Endothelial cell of umbilical vein (primary cell): ENCODE data around the gene PRKG1. TPM values are rescaled to one million over a fixed set of nuclear protein-coding genes. Genes with fewer than 3 reads are reported as not detected.

ENCODE experiments used
- BruUV-seq: library from RNA; stranded (reverse); fragments of 400-500 nt; replicated peaks from 2 replicates; lab custom pipeline; 2021; lab: Mats Ljungman, UMichigan
- CTCF ChIA-PET: fragments of 300-600, 350-600 bp; sonication (Branson Sonifier 250); formaldehyde crosslinking; loops from one replicate; lab custom pipeline; 2021; ENCODE audit warnings: antibody characterized with exemption, inconsistent platforms; lab: Charles Lee
- POLR2A ChIA-PET: fragments of 300-600, 350-600 bp; sonication (Branson Sonifier 250); formaldehyde crosslinking; loops from one replicate; lab custom pipeline; 2021; ENCODE audit warnings: antibody characterized with exemption, inconsistent platforms; lab: Charles Lee
- DNase-seq: peaks from one replicate; pipeline ENCODE4 v3.0.0-alpha.2; 2011; ENCODE audit warnings: low read depth, low spot score
- FAIRE-seq: peaks from 2 replicates; lab custom pipeline; 2011; peaks lifted over from hg19 to GRCh38; lab: Jason Lieb, UNC
- H2AFZ ChIP-seq: 2 replicates; pipeline ENCODE4 v1.6.0; 2012; ENCODE audit warnings: low read depth, low read length, control low read depth, inconsistent platforms
- H3K27ac ChIP-seq: 2 replicates; pipeline ENCODE4 v1.5.1; 2011; ENCODE audit warnings: low read depth, mild to moderate bottlenecking, control low read depth, low read length, moderate library complexity; ENCODE audit not compliant: insufficient read depth
- H3K27me3 ChIP-seq, 2 experiments: 2 replicates each; pipeline versions ENCODE4 v1.6.0 to v1.6.1; 2011; ENCODE audit warnings: low read length in 2 of 2, mixed read lengths in 1 of 2; ENCODE audit not compliant: control insufficient read depth in 2 of 2, insufficient read depth in 2 of 2
- H3K36me3 ChIP-seq, 2 experiments: 2 replicates in 1 of 2; 3 replicates in 1 of 2; pipeline ENCODE4 v1.5.1; 2011; ENCODE audit warnings: low read length in 2 of 2, mild to moderate bottlenecking in 1 of 2, moderate library complexity in 1 of 2; ENCODE audit not compliant: control insufficient read depth in 2 of 2, insufficient read depth in 2 of 2; ENCODE audit errors: extremely low read depth in 1 of 2
- H3K4me1 ChIP-seq: 3 replicates; pipeline ENCODE4 v1.5.1; 2011; ENCODE audit warnings: mild to moderate bottlenecking, low read length; ENCODE audit not compliant: control insufficient read depth, insufficient read depth; ENCODE audit errors: extremely low read depth
- H3K4me2 ChIP-seq: 2 replicates; pipeline ENCODE4 v1.6.1; 2011; ENCODE audit warnings: low read length, control low read depth, mixed read lengths; ENCODE audit not compliant: insufficient read depth
- H3K4me3 ChIP-seq, 3 experiments: fragments of 200-600 bp in 1 of 3; sonication (generic), shearing (Covaris generic) in 1 of 3; replicated peaks in 1 of 3; 2 replicates each; pipeline ENCODE4 v1.5.1; 2011 to 2016; ENCODE audit warnings: control low read depth in 3 of 3, low read length in 3 of 3, mild to moderate bottlenecking in 2 of 3, inconsistent platforms in 1 of 3, low read depth in 1 of 3, moderate library complexity in 1 of 3; ENCODE audit not compliant: insufficient read depth in 1 of 3
- H3K79me2 ChIP-seq: 2 replicates; pipeline ENCODE4 v1.6.0; 2012; ENCODE audit warnings: low read length, inconsistent platforms; ENCODE audit not compliant: control insufficient read depth, insufficient read depth
- H3K9ac ChIP-seq: replicated peaks from 2 replicates; pipeline ENCODE3; 2011; ENCODE audit warnings: low read length, control low read depth; ENCODE audit not compliant: insufficient read depth; ENCODE audit errors: extremely low read depth
- H3K9me1 ChIP-seq: replicated peaks from 3 replicates; pipeline ENCODE4 v1.6.0; 2011; ENCODE audit warnings: mild to moderate bottlenecking, low read length; ENCODE audit not compliant: control insufficient read depth, insufficient read depth; ENCODE audit errors: extremely low read depth
- H3K9me3 ChIP-seq: replicated peaks from 2 replicates; pipeline ENCODE4 v1.5.1; 2012; ENCODE audit warnings: low read length, inconsistent platforms; ENCODE audit not compliant: control insufficient read depth, insufficient read depth
- H4K20me1 ChIP-seq: replicated peaks from 2 replicates; pipeline ENCODE3; 2011; ENCODE audit warnings: mild to moderate bottlenecking, low read length; ENCODE audit not compliant: control insufficient read depth, insufficient read depth; ENCODE audit errors: extremely low read depth
- CTCF ChIP-seq, 2 donors: IDR thresholded peaks; 1 replicate in 1 of 2; 2 replicates in 1 of 2; pipeline ENCODE4 v1.5.1; 2011; ENCODE audit warnings: low read length in 2 of 2, mild to moderate bottlenecking in 2 of 2, moderate library complexity in 2 of 2, control low read depth in 1 of 2, inconsistent platforms in 1 of 2, low read depth in 1 of 2; ENCODE audit not compliant: insufficient read depth in 1 of 2; ENCODE audit errors: extremely low read depth in 1 of 2
- EZH2 ChIP-seq: IDR thresholded peaks from 2 replicates; pipeline ENCODE4 v1.6.1; 2012; ENCODE audit warnings: borderline replicate concordance, low read depth, mild to moderate bottlenecking, moderate library complexity, low read length, inconsistent platforms; ENCODE audit not compliant: severe bottlenecking
- FOS ChIP-seq: IDR thresholded peaks from 2 replicates; pipeline ENCODE4 v1.6.1; 2011; ENCODE audit warnings: mild to moderate bottlenecking, low read length, moderate library complexity, borderline replicate concordance; ENCODE audit not compliant: insufficient read depth
- GATA2 ChIP-seq: IDR thresholded peaks from 2 replicates; pipeline ENCODE4 v1.7.0; 2011; ENCODE audit warnings: low read depth, mild to moderate bottlenecking, moderate library complexity, mixed read lengths, low read length; ENCODE audit not compliant: insufficient read length, insufficient read depth
- JUN ChIP-seq: IDR thresholded peaks from 2 replicates; pipeline ENCODE4 v1.6.1; 2011; ENCODE audit warnings: borderline replicate concordance, low read depth; ENCODE audit not compliant: insufficient read length, insufficient read depth
- MAX ChIP-seq: IDR thresholded peaks from 2 replicates; pipeline ENCODE4 v1.6.1; 2011; ENCODE audit not compliant: insufficient read depth, insufficient read length
- MYC ChIP-seq: IDR thresholded peaks from one replicate; pipeline ENCODE4 v1.6.1; 2011; ENCODE audit warnings: mild to moderate bottlenecking, low read depth, low read length
- POLR2A ChIP-seq: IDR thresholded peaks from 2 replicates; pipeline ENCODE4 v1.6.1; 2012; ENCODE audit warnings: low read depth, mild to moderate bottlenecking, control low read depth, low read length
- POLR2AphosphoS5 ChIP-seq: IDR thresholded peaks from 2 replicates; pipeline ENCODE4 v1.6.1; 2012; ENCODE audit warnings: low read depth, mild to moderate bottlenecking, control low read depth, low read length, moderate library complexity; ENCODE audit not compliant: insufficient read depth
- dilution Hi-C: fragments of 300-500 bp; cut with MboI; formaldehyde crosslinking; loops from one replicate; pipeline ENCODE4 v1.15.0; 2019; ENCODE audit warnings: low sequenced_read_pairs; ENCODE audit not compliant: extremely low pct_ligation_motif_present
- intact Hi-C: fragments of 100-400 bp; cut with micrococcal nuclease; formaldehyde crosslinking; loops from one replicate; pipeline ENCODE4 v1.10.0; 2022
- polyA plus RNA-seq, 4 experiments: library from polyadenylated mRNA; depleted of rRNA in 3 of 4; stranded (reverse) in 3 of 4; unstranded in 1 of 4; fragments of >200 nt; gene quantifications; 2 replicates each; pipeline versions ENCODE4 v1.2.1 to v1.2.3, GENCODE V29; 2011 to 2012; ENCODE audit warnings: missing spikeins in 1 of 4
- total RNA-seq: library from RNA; stranded (reverse); gene quantifications from 2 replicates; pipeline ENCODE4 v1.2.3, GENCODE V29; 2021

Gene PRKG1
- total and polyA plus RNA-seq, 2 donors (not counting 3 experiments of a cell fraction or from before 2014, with no cell fraction given): 0.01 to 0.18 TPM

GRCh38 chr10:51052163-51052562 lies 22.1 kb upstream of the PRKG1 start:
- no peaks in the 10 kb centered on the region for H4K20me1 ChIP-seq
- ChIA-PET CTCF (no interaction called here), POLR2A (no interaction called here)
- no peaks in the 10 kb centered on the region for H3K36me3 ChIP-seq
- no peak for TF ChIP-seq GATA2
- no peak for TF ChIP-seq JUN
- TF ChIP-seq POLR2AphosphoS5: no peak
- TF ChIP-seq CTCF (IDR thresholded peaks at IDR 0.05; ENCODE audit: extremely low read depth in 1 of 2, insufficient read depth in 1 of 2, low read depth in 1 of 2, low read length in 2 of 2): no peak
- TF ChIP-seq FOS: no peak
- TF ChIP-seq MAX: no peak
- TF ChIP-seq MYC: no peak
- no peak for TF ChIP-seq EZH2
- TF ChIP-seq POLR2A: no peak
- no peak for DNase-seq
- no peak overlapping the region for H3K27ac ChIP-seq
- H3K4me1 ChIP-seq: no peaks in the 10 kb centered on the region
- no peak overlapping the region for H3K4me3 ChIP-seq
- H3K9me1 ChIP-seq: no peaks in the 10 kb centered on the region
- no peaks in the 10 kb centered on the region for H3K9me3 ChIP-seq
- intact Hi-C loops: no loop called here
- H3K4me2 ChIP-seq: no peak overlapping the region
- no peaks in the 10 kb centered on the region for H3K79me2 ChIP-seq
- no peak overlapping the region for H2AFZ ChIP-seq
- H3K9ac ChIP-seq: no peak overlapping the region
- dilution Hi-C loops: no loop called here
- FAIRE-seq: no peak
- BruUV-seq: no TSS peak
- peaks cover 1 to 6% of the 10 kb centered on the region in 2 experiments for H3K27me3 ChIP-seq
